Activated T-cell treated with anti-CD3 and anti-CD28 coated beads, Interleukin-2, amount 50 U/mL, for 24 hours (primary cell): ENCODE measurements around the gene TMEM51.
"Not testable (repeated sequence)": the region's sequence is repeated elsewhere in the genome, so short reads cannot be mapped to it uniquely, and the experiment has no call there.

Experiments
- DNase-seq: peaks from one replicate; pipeline ENCODE4 v3.0.0-alpha.2; 2020
- H3K27ac Mint-ChIP-seq: 2 replicates; pipeline ENCODE4 v1.8.0; 2020; ENCODE audit warnings: mild to moderate bottlenecking, mixed read lengths
- H3K27me3 Mint-ChIP-seq: 2 replicates; pipeline ENCODE4 v1.8.0; 2020; ENCODE audit warnings: mixed read lengths
- H3K36me3 Mint-ChIP-seq: 2 replicates; pipeline ENCODE4 v1.8.0; 2020; ENCODE audit warnings: low read depth, mixed read lengths
- H3K4me1 Mint-ChIP-seq: 2 replicates; pipeline ENCODE4 v1.8.0; 2020; ENCODE audit warnings: low read depth, mixed read lengths
- H3K4me3 Mint-ChIP-seq: 2 replicates; pipeline ENCODE4 v1.8.0; 2020; ENCODE audit warnings: mild to moderate bottlenecking, moderate library complexity, mixed read lengths
- H3K9me3 Mint-ChIP-seq: 2 replicates; pipeline ENCODE4 v1.8.0; 2020; ENCODE audit warnings: mixed read lengths

Gene TMEM51

GRCh38 chr1:15120251-15120945 lies 33.1 kb upstream of the TMEM51 start:
- no peaks in the 10 kb centered on the region for H3K36me3 Mint-ChIP-seq
- H3K9me3 Mint-ChIP-seq = no peaks in the 10 kb centered on the region
- H3K27me3 Mint-ChIP-seq = peaks cover 7% of the 10 kb centered on the region
- H3K27ac Mint-ChIP-seq = no peak overlapping the region
- H3K4me3 Mint-ChIP-seq = no peak overlapping the region
- H3K4me1 Mint-ChIP-seq = no peaks in the 10 kb centered on the region
- DNase-seq = no peak

- DNase-seq = no peak
- no peak overlapping the region for H3K4me3 Mint-ChIP-seq
- peaks cover 7% of the 10 kb centered on the region for H3K27me3 Mint-ChIP-seq
- H3K27ac Mint-ChIP-seq = no peak overlapping the region
- H3K9me3 Mint-ChIP-seq = no peaks in the 10 kb centered on the region
- no peaks in the 10 kb centered on the region for H3K36me3 Mint-ChIP-seq
- no peaks in the 10 kb centered on the region for H3K4me1 Mint-ChIP-seq
These were observed 31.2 kb upstream of the TMEM51 start for GRCh38 chr1:15122331-15122730.

GRCh38 chr1:15123270-15123669 lies 30.3 kb upstream of the TMEM51 start:
- H3K4me3 Mint-ChIP-seq = no peak overlapping the region
- H3K36me3 Mint-ChIP-seq = no peaks in the 10 kb centered on the region
- peaks cover 7% of the 10 kb centered on the region for H3K27me3 Mint-ChIP-seq
- no peak for DNase-seq
- no peak overlapping the region for H3K27ac Mint-ChIP-seq
- no peaks in the 10 kb centered on the region for H3K4me1 Mint-ChIP-seq
- H3K9me3 Mint-ChIP-seq = no peaks in the 10 kb centered on the region

GRCh38 chr1:15123925-15124324 lies 29.6 kb upstream of the TMEM51 start:
- Mint-ChIP-seq H3K36me3 (no peaks in the 10 kb centered on the region), H3K27me3 (peaks cover 5% of the 10 kb centered on the region), H3K4me3 (no peak overlapping the region), H3K9me3 (no peaks in the 10 kb centered on the region), H3K27ac (no peak overlapping the region), H3K4me1 (no peaks in the 10 kb centered on the region)
- no peak for DNase-seq

GRCh38 chr1:15124362-15125100 lies 29.0 kb upstream of the TMEM51 start:
- no peak overlapping the region for H3K27ac Mint-ChIP-seq
- no peak for DNase-seq
- H3K9me3 Mint-ChIP-seq = no peaks in the 10 kb centered on the region
- no peak overlapping the region for H3K4me3 Mint-ChIP-seq
- H3K27me3 Mint-ChIP-seq = peaks cover 6% of the 10 kb centered on the region
- no peaks in the 10 kb centered on the region for H3K4me1 Mint-ChIP-seq
- no peaks in the 10 kb centered on the region for H3K36me3 Mint-ChIP-seq

GRCh38 chr1:15125101-15125745 lies 28.3 kb upstream of the TMEM51 start:
- H3K4me3 Mint-ChIP-seq = no peak overlapping the region
- no peak overlapping the region for H3K27ac Mint-ChIP-seq
- H3K9me3 Mint-ChIP-seq = no peaks in the 10 kb centered on the region

GRCh38 chr1:15128077-15128476 lies 25.5 kb upstream of the TMEM51 start:
- H3K27ac Mint-ChIP-seq = no peak overlapping the region
- no peak overlapping the region for H3K4me3 Mint-ChIP-seq
- H3K27me3 Mint-ChIP-seq = peaks cover 21% of the 10 kb centered on the region
- no peak for DNase-seq
- no peaks in the 10 kb centered on the region for H3K4me1 Mint-ChIP-seq
- H3K9me3 Mint-ChIP-seq = no peaks in the 10 kb centered on the region
- no peaks in the 10 kb centered on the region for H3K36me3 Mint-ChIP-seq

More at GRCh38 chr1:15125101-15125745, 28.3 kb upstream of the TMEM51 start:
- Mint-ChIP-seq H3K27me3 (peaks cover 11% of the 10 kb centered on the region), H3K36me3 (no peaks in the 10 kb centered on the region), H3K4me1 (no peaks in the 10 kb centered on the region)
- DNase-seq = no peak

- no peak overlapping the region for H3K4me3 Mint-ChIP-seq
- H3K9me3 Mint-ChIP-seq = no peaks in the 10 kb centered on the region
- peaks cover 28% of the 10 kb centered on the region for H3K27me3 Mint-ChIP-seq
- peak; percentile 84 for DNase-seq
- H3K4me1 Mint-ChIP-seq = no peaks in the 10 kb centered on the region
- no peaks in the 10 kb centered on the region for H3K36me3 Mint-ChIP-seq
- H3K27ac Mint-ChIP-seq = no peak overlapping the region
These were observed 24.8 kb upstream of the TMEM51 start for GRCh38 chr1:15128520-15129313.

GRCh38 chr1:15129944-15130343 lies 23.6 kb upstream of the TMEM51 start:
- Mint-ChIP-seq H3K9me3 (no peaks in the 10 kb centered on the region), H3K27ac (no peak overlapping the region), H3K27me3 (peaks cover 40% of the 10 kb centered on the region), H3K4me3 (no peak overlapping the region), H3K4me1 (no peaks in the 10 kb centered on the region), H3K36me3 (no peaks in the 10 kb centered on the region)
- no peak for DNase-seq

- H3K27ac Mint-ChIP-seq = no peak overlapping the region
- H3K4me3 Mint-ChIP-seq = no peak overlapping the region
- H3K9me3 Mint-ChIP-seq = no peaks in the 10 kb centered on the region
- peaks cover 46% of the 10 kb centered on the region for H3K27me3 Mint-ChIP-seq
- H3K36me3 Mint-ChIP-seq = no peaks in the 10 kb centered on the region
- H3K4me1 Mint-ChIP-seq = no peaks in the 10 kb centered on the region
- no peak for DNase-seq
These were observed 22.9 kb upstream of the TMEM51 start for GRCh38 chr1:15130607-15131006.

- DNase-seq = no peak
- H3K27ac Mint-ChIP-seq = no peak overlapping the region
- no peaks in the 10 kb centered on the region for H3K9me3 Mint-ChIP-seq
- H3K4me1 Mint-ChIP-seq = no peaks in the 10 kb centered on the region
- H3K27me3 Mint-ChIP-seq = peaks cover 66% of the 10 kb centered on the region
- H3K36me3 Mint-ChIP-seq = no peaks in the 10 kb centered on the region
- H3K4me3 Mint-ChIP-seq = no peak overlapping the region
These were observed 20.6 kb upstream of the TMEM51 start for GRCh38 chr1:15132965-15133364.

- Mint-ChIP-seq H3K4me1 (no peaks in the 10 kb centered on the region), H3K36me3 (no peaks in the 10 kb centered on the region), H3K27ac (no peak overlapping the region), H3K9me3 (no peaks in the 10 kb centered on the region), H3K27me3 (peaks cover 68% of the 10 kb centered on the region), H3K4me3 (no peak overlapping the region)
- DNase-seq = no peak
These were observed 19.3 kb upstream of the TMEM51 start for GRCh38 chr1:15134285-15134684.

- H3K36me3 Mint-ChIP-seq, H3K4me3 Mint-ChIP-seq, DNase-seq, H3K27ac Mint-ChIP-seq, H3K4me1 Mint-ChIP-seq, H3K9me3 Mint-ChIP-seq: not testable (repeated sequence)
- peaks cover 71% of the 10 kb centered on the region for H3K27me3 Mint-ChIP-seq
These were observed 17.9 kb upstream of the TMEM51 start for GRCh38 chr1:15135604-15136003.

GRCh38 chr1:15137809-15138208 lies 15.7 kb upstream of the TMEM51 start:
- peaks cover 9% of the 10 kb centered on the region for H3K4me1 Mint-ChIP-seq
- peaks cover 82% of the 10 kb centered on the region for H3K27me3 Mint-ChIP-seq

More at GRCh38 chr1:15137809-15138208, 15.7 kb upstream of the TMEM51 start:
- Mint-ChIP-seq H3K27ac (no peak overlapping the region), H3K36me3 (no peaks in the 10 kb centered on the region), H3K9me3 (no peaks in the 10 kb centered on the region), H3K4me3 (no peak overlapping the region)
- no peak for DNase-seq
